ENCODE measurements around the gene MAGEH1. TPM values are rescaled to one million over a fixed set of nuclear protein-coding genes. Genes with fewer than 3 reads are reported as not detected.

MAGEH1 gene
- total and polyA plus RNA-seq, 2 of the 4 experiments (the other 2 are of a cell fraction), result 22.4 to 29.2 TPM

- peak overlapping the region; percentile 93 for H3K27ac ChIP-seq (ENCODE audit: insufficient read depth, low read length)
- no peaks in the 10 kb centered on the region for H3K9me1 ChIP-seq (ENCODE audit: insufficient read depth, low read length)
- ATAC-seq (ENCODE audit: low read depth), result peak; percentile 82
- H2AK9ac ChIP-seq (replicated peaks; ENCODE audit: low read depth, low read length, poor library complexity), result no peak overlapping the region
- H3K18ac ChIP-seq (ENCODE audit: low read depth, low read length), result peak overlapping the region; percentile 49; the same call in 1 of the 2 replicates
- H2BK15ac ChIP-seq (ENCODE audit: low read depth, low read length), result no peak overlapping the region
- H3K9ac ChIP-seq (ENCODE audit: low read depth, low read length), result peak overlapping the region; percentile 88
- peak overlapping the region; percentile 80 to 84; a peak in 2 of 4 replicates for H4K8ac ChIP-seq (ENCODE audit: low read depth in 2 of 2, low read length in 2 of 2)
- dilution Hi-C loops (cut with HindIII; ENCODE audit: low sequenced_read_pairs, unreplicated experiment), result no loop called here
- H3K4me2 ChIP-seq (ENCODE audit: low read depth, low read length), result peak overlapping the region; percentile 77
- peak; percentile 8 for DNase-seq
- in situ Hi-C loops (cut with MboI; ENCODE audit: low sequenced_read_pairs), result loop anchor here (25.0 kb wide), 1 partner anchor 224 kb away; the partner anchor contains the start of gene RRAGB
- H3K4ac ChIP-seq (ENCODE audit: low read depth, low read length), result peak overlapping the region; percentile 11
- ChIA-PET CTCF (no interaction called here), POLR2A (ENCODE audit: unreplicated experiment) (no interaction called here)
- peak overlapping the region; percentile 86 for H3K4me3 ChIP-seq (ENCODE audit: insufficient read depth, low read depth, low read length)
- peak overlapping the region; percentile 66 for H2BK5ac ChIP-seq (ENCODE audit: low read depth, low read length, poor library complexity, severe bottlenecking)
- peak overlapping the region; percentile 95 for H2AFZ ChIP-seq (replicated peaks; ENCODE audit: low read length, poor library complexity)
- H4K5ac ChIP-seq (ENCODE audit: low read depth, low read length), result peak overlapping the region; percentile 50; the same call in 1 of the 2 replicates
- BruUV-seq (replicated peaks), result no TSS peak
- peak overlapping the region; percentile 44 for H4K91ac ChIP-seq (ENCODE audit: insufficient read depth, low read depth, low read length)
- 29% methylated on average over 19 of the region's 54 CpGs; no CpG with 5 or more reads in 1 of the 2 experiments for WGBS, 2 experiments (ENCODE audit: extremely low coverage in 2 of 2, insufficient read length in 1 of 2)
- H3K9me3 ChIP-seq (ENCODE audit: control insufficient read depth, insufficient read depth, low read length), result no peaks in the 10 kb centered on the region
- intact Hi-C loops (cut with micrococcal nuclease), result no loop called here
- peaks cover 2% of the 10 kb centered on the region for H3K27me3 ChIP-seq (ENCODE audit: control insufficient read depth, insufficient read depth, low read length)
- H3K23ac ChIP-seq (ENCODE audit: low read depth, low read length), result no peak overlapping the region
- no peaks in the 10 kb centered on the region for H3K36me3 ChIP-seq (ENCODE audit: control insufficient read depth, insufficient read depth, low read length)
- H2AK5ac ChIP-seq (ENCODE audit: low read depth, low read length), result no peak overlapping the region
- no peaks in the 10 kb centered on the region for H4K20me1 ChIP-seq (ENCODE audit: insufficient read depth, low read length)
- H3K4me1 ChIP-seq (ENCODE audit: control insufficient read depth, insufficient read depth, low read length), result no peaks in the 10 kb centered on the region
- peak overlapping the region; percentile 52 for H2BK120ac ChIP-seq (ENCODE audit: low read depth, low read length)
- TF ChIP-seq RCOR1 (IDR thresholded peaks at IDR 0.05; ENCODE audit: insufficient replicate concordance, low read length) (no peak), RFX5 (IDR thresholded peaks at IDR 0.05; ENCODE audit: low read depth, low read length) (no peak), MAFK (IDR thresholded peaks at IDR 0.05; ENCODE audit: low read depth, low read length) (no peak), POLR2A (IDR thresholded peaks at IDR 0.05; ENCODE audit: low read depth, low read length) (no peak), CHD1 (IDR thresholded peaks at IDR 0.05; ENCODE audit: low read depth, low read length) (no peak), ELK1 (IDR thresholded peaks at IDR 0.05; ENCODE audit: borderline replicate concordance, low read depth, low read length) (no peak), MAZ (IDR thresholded peaks at IDR 0.05; ENCODE audit: borderline replicate concordance, low read depth, low read length) (no peak), NFE2L2 (IDR thresholded peaks at IDR 0.05; ENCODE audit: low read depth, low read length) (no peak), MXI1 (IDR thresholded peaks at IDR 0.05; ENCODE audit: borderline replicate concordance, low read depth, low read length) (no peak)
- H3K14ac ChIP-seq (replicated peaks; ENCODE audit: low read depth, low read length), result peak overlapping the region; percentile 77
- H3K79me1 ChIP-seq (ENCODE audit: low read depth in 1 of 2, low read length in 2 of 2), result no peaks in the 10 kb centered on the region
- H2BK20ac ChIP-seq (ENCODE audit: low read depth, low read length), result no peak overlapping the region; the same call in 1 of the 2 replicates
- H3K56ac ChIP-seq (ENCODE audit: extremely low read depth, insufficient read depth, low read length), result peak overlapping the region; percentile 78; the same call in 1 of the 2 replicates
Observed at GRCh38 chrX:55488593-55489313, 36.8 kb downstream of the MAGEH1 start.
